HG02852 (cell line): Measurements from ENCODE around the gene CHST15.

ENCODE experiments used
- ATAC-seq: cut with Tn5 transposase; IDR thresholded peaks from one replicate; pipeline ENCODE4 v1.9.1; 2021; ENCODE audit warnings: mild to moderate bottlenecking, moderate library complexity; ENCODE audit not compliant: unreplicated experiment

The CHST15 gene

GRCh38 chr10:123986736-123987135 is 106.7 kb downstream of the CHST15 start:
- no peak for ATAC-seq

GRCh38 chr10:123974406-123974805 is 119.0 kb downstream of the CHST15 start:
- ATAC-seq = no peak

GRCh38 chr10:123972481-123973401 is 120.7 kb downstream of the CHST15 start:
- no peak for ATAC-seq

- no peak for ATAC-seq
Measured at GRCh38 chr10:123970927-123971286, 122.5 kb downstream of the CHST15 start.

- no peak for ATAC-seq
Measured at GRCh38 chr10:123970207-123970926, 123.0 kb downstream of the CHST15 start.

- ATAC-seq = no peak
Measured at GRCh38 chr10:123967626-123968243, 125.7 kb downstream of the CHST15 start.

GRCh38 chr10:123966896-123967231 is 126.5 kb downstream of the CHST15 start:
- ATAC-seq = no peak

GRCh38 chr10:123965973-123966895 is 127.2 kb downstream of the CHST15 start:
- ATAC-seq = no peak

- ATAC-seq = no peak
Measured at GRCh38 chr10:123964953-123965352, 128.4 kb downstream of the CHST15 start.

GRCh38 chr10:123962756-123963530 is 130.5 kb downstream of the CHST15 start:
- no peak for ATAC-seq

- no peak for ATAC-seq
Measured at GRCh38 chr10:123958241-123958640, 135.2 kb downstream of the CHST15 start.
